ENCODE data around the gene GOLIM4. TPM values are rescaled to one million over a fixed set of nuclear protein-coding genes. Genes with fewer than 3 reads are reported as not detected.

GOLIM4 gene
- total and polyA plus RNA-seq, 2 of the 13 experiments (the other 11 are each of a cell fraction or from before 2014, with no cell fraction given) = 10.9 to 47.7 TPM

GRCh38 chr3:168062679-168063078 lies 33.0 kb downstream of the GOLIM4 start:
- Histone ChIP-seq H3K4me3 (replicated peaks in 1 of 3; ENCODE audit: insufficient read depth in 1 of 3, low read depth in 2 of 3, low read length in 3 of 3) (no peak overlapping the region), H3K9me3 (ENCODE audit: low read length) (no peaks in the 10 kb centered on the region), H3K36me3 (replicated peaks in 1 of 2; ENCODE audit: control insufficient read depth in 1 of 2, insufficient read depth in 2 of 2, low read length in 2 of 2) (no peaks in the 10 kb centered on the region), H2AFZ (ENCODE audit: low read length) (no peak overlapping the region), H4K20me1 (ENCODE audit: insufficient read depth, low read length) (no peaks in the 10 kb centered on the region; the same call in 1 of the 2 replicates), H3K27ac (ENCODE audit: extremely low read length, insufficient read depth, low read length) (no peak overlapping the region), H3K79me2 (ENCODE audit: insufficient read depth, low read length) (peaks cover 24% of the 10 kb centered on the region), H3K9ac (ENCODE audit: insufficient read depth, low read depth, low read length) (no peak overlapping the region), H3K4me1 (ENCODE audit: insufficient read depth, low read length) (peaks cover 30% of the 10 kb centered on the region; the same call in 1 of the 2 replicates), H3K4me2 (ENCODE audit: low read depth, low read length) (no peak overlapping the region), H3K27me3 (ENCODE audit: control insufficient read depth in 1 of 2, insufficient read depth in 2 of 2, low read length in 2 of 2) (no peaks in the 10 kb centered on the region)
- in situ Hi-C loops (cut with HindIII; ENCODE audit: extremely low pct_ligation_motif_present, low pct_unique_long_range_greater_than_20kb) = no loop called here
- intact Hi-C loops (cut with micrococcal nuclease; ENCODE audit: unreplicated experiment) = no loop called here
- 87% methylated on average over 6 of the region's 6 CpGs for WGBS (ENCODE audit: low lambda C conversion rate)
- ATAC-seq (no peak), DNase-seq (ENCODE audit: low spot score) (no peak), FAIRE-seq (no peak)
- CTCF ChIA-PET (ENCODE audit: low intra/inter-chr PET ratio, low total read pairs) = no interaction called here
- no TSS peak for BruUV-seq (replicated peaks)
- no peak for TF ChIP-seq ATF3 (CRISPR knock-in tag; IDR thresholded peaks at IDR 0.05)
- TF ChIP-seq ATF5 (CRISPR knock-in tag; IDR thresholded peaks at IDR 0.05; ENCODE audit: low read depth) = no peak
- no peak for TF ChIP-seq ZNF121 (CRISPR knock-in tag; IDR thresholded peaks at IDR 0.05)
- TF ChIP-seq ELF4 (CRISPR knock-in tag; IDR thresholded peaks at IDR 0.05; ENCODE audit: borderline replicate concordance) = no peak
- no peak for TF ChIP-seq SATB2 (CRISPR knock-in tag; IDR thresholded peaks at IDR 0.05)
- no peak for TF ChIP-seq GATAD1 (CRISPR knock-in tag; IDR thresholded peaks at IDR 0.05)
- TF ChIP-seq ZNF343 (CRISPR knock-in tag; IDR thresholded peaks at IDR 0.05) = no peak
- no peak for TF ChIP-seq AGO2 (optimal IDR thresholded peaks at IDR 0.05; ENCODE audit: low read depth, low read length)
- TF ChIP-seq ZNF383 (CRISPR knock-in tag; IDR thresholded peaks at IDR 0.05; ENCODE audit: borderline replicate concordance) = no peak
- POLR2A ChIA-PET = no interaction called here

All from HepG2 (cell line).